Astrocyte of the spinal cord (primary cell): Measurements from ENCODE around the gene ASIC5.

ENCODE experiments used
- DNase-seq: peaks from one replicate; pipeline ENCODE4 v3.0.0; 2011; ENCODE audit warnings: low read depth, low spot score
- H3K4me3 ChIP-seq: 2 replicates; pipeline ENCODE4 v1.5.1; 2011; ENCODE audit warnings: low read depth, mild to moderate bottlenecking, low read length, moderate library complexity
- CTCF ChIP-seq: IDR thresholded peaks from 2 replicates; pipeline ENCODE4 v1.5.1; 2012; ENCODE audit warnings: low read depth, mild to moderate bottlenecking, low read length, inconsistent platforms
- in situ Hi-C: cut with HindIII; loops from 2 replicates; pipeline ENCODE4 v1.10.0; 2017; ENCODE audit warnings: low sequenced_read_pairs

The ASIC5 gene

GRCh38 chr4:155866177-155866576, at the start of gene ASIC5:
Gene ASIC5, minus strand, starts transcription at chr4:155866277. Its CDS starts 51 bp downstream, at chr4:155866226.
- no peak for TF ChIP-seq CTCF
- in situ Hi-C loops, result no loop called here
- H3K4me3 ChIP-seq, result no peak within 1 kb of the TSS
- no peak for DNase-seq

GRCh38 chr4:155914782-155915181, 48.7 kb upstream of the ASIC5 start:
- in situ Hi-C loops, result no loop called here
- no peak overlapping the region for H3K4me3 ChIP-seq
- DNase-seq, result no peak
- TF ChIP-seq CTCF, result no peak

- H3K4me3 ChIP-seq, result no peak overlapping the region
- no peak for TF ChIP-seq CTCF
- in situ Hi-C loops, result no loop called here
- DNase-seq, result no peak
These were observed 45.8 kb upstream of the ASIC5 start for GRCh38 chr4:155911905-155912304.

GRCh38 chr4:155909615-155910226, 43.6 kb upstream of the ASIC5 start:
- in situ Hi-C loops, result no loop called here
- no peak for TF ChIP-seq CTCF
- no peak overlapping the region for H3K4me3 ChIP-seq
- DNase-seq, result no peak

- DNase-seq, result no peak
- no peak for TF ChIP-seq CTCF
- in situ Hi-C loops, result no loop called here
- H3K4me3 ChIP-seq, result no peak overlapping the region
These were observed 42.4 kb upstream of the ASIC5 start for GRCh38 chr4:155908187-155909139.

- no peak for TF ChIP-seq CTCF
- in situ Hi-C loops, result no loop called here
- no peak for DNase-seq
- H3K4me3 ChIP-seq, result no peak overlapping the region
These were observed 41.5 kb upstream of the ASIC5 start for GRCh38 chr4:155907556-155907955.
